BE2C (cell line): Measurements from ENCODE around the gene RBM34.

Source experiments
- DNase-seq: peaks from one replicate; pipeline ENCODE4 v3.0.0-alpha.2; 2020
- H3K27me3 ChIP-seq: fragments of 250-450 bp; sonication (Bioruptor Pico); 2 replicates; pipeline ENCODE4 v1.5.1; 2020; ENCODE audit warnings: mild to moderate bottlenecking
- H3K36me3 ChIP-seq: fragments of 250-450 bp; sonication (Bioruptor Pico); 2 replicates; pipeline ENCODE4 v1.5.1; 2020; ENCODE audit warnings: mild to moderate bottlenecking
- H3K4me1 ChIP-seq: fragments of 250-450 bp; sonication (Bioruptor Pico); 2 replicates; pipeline ENCODE4 v1.5.1; 2020
- H3K4me3 ChIP-seq: 2 replicates; pipeline ENCODE4 v1.5.1; 2011; ENCODE audit warnings: low read depth, low read length
- H3K9me3 ChIP-seq: fragments of 250-450 bp; sonication (Bioruptor Pico); 2 replicates; pipeline ENCODE4 v1.5.1; 2020
- TF ChIP-seq, protein P1 (sequence below): IDR thresholded peaks from 2 replicates; pipeline ENCODE4 v1.5.1; 2012; ENCODE audit warnings: mild to moderate bottlenecking, low read depth, low read length

Gene RBM34

GRCh38 chr1:235122348-235122747 is 38.7 kb downstream of the RBM34 start:
- no peaks in the 10 kb centered on the region for H3K27me3 ChIP-seq
- H3K4me1 ChIP-seq = no peaks in the 10 kb centered on the region
- peaks cover 97% of the 10 kb centered on the region for H3K36me3 ChIP-seq
- H3K4me3 ChIP-seq = no peak overlapping the region
- no peak for DNase-seq
- TF ChIP-seq, protein P1, sequence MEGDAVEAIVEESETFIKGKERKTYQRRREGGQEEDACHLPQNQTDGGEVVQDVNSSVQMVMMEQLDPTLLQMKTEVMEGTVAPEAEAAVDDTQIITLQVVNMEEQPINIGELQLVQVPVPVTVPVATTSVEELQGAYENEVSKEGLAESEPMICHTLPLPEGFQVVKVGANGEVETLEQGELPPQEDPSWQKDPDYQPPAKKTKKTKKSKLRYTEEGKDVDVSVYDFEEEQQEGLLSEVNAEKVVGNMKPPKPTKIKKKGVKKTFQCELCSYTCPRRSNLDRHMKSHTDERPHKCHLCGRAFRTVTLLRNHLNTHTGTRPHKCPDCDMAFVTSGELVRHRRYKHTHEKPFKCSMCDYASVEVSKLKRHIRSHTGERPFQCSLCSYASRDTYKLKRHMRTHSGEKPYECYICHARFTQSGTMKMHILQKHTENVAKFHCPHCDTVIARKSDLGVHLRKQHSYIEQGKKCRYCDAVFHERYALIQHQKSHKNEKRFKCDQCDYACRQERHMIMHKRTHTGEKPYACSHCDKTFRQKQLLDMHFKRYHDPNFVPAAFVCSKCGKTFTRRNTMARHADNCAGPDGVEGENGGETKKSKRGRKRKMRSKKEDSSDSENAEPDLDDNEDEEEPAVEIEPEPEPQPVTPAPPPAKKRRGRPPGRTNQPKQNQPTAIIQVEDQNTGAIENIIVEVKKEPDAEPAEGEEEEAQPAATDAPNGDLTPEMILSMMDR = no peak
- no peaks in the 10 kb centered on the region for H3K9me3 ChIP-seq

DNA sequence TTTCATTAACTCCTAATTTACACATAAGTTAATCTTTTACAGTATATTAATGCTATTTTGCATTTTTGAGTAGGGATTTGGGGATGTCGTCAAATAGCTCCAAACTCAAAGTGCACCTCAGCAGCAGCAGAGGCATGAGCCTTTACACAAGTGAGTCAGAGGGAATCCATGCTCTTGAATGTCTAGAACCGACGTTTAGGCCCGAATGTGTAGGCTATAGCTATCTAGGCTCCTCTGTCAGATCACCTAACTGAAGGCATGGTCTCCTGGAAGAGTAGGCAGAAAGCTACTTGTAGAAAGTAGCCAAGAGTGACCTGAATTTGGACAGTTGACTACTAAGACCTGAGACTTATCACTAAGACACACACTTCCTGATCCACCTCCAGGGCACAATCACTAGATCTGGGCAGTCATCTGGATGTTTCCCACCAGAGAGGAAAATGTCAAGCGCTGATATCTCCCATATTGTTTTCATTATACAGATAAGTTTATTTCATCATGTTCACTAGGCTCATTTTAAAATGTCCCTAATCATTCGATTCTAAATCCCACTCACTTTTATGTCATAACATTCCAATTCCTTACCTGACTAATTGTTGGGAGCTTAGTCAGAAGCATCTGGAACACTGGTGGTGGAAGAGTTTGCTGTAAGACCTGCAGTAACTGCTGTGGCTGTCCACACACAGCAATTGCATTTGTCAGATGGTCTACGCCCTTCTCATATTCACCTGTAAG is 47.7 kb downstream of the RBM34 start:
- Histone ChIP-seq H3K4me1 (no peaks in the 10 kb centered on the region), H3K4me3 (no peak overlapping the region), H3K27me3 (no peaks in the 10 kb centered on the region), H3K9me3 (no peaks in the 10 kb centered on the region), H3K36me3 (peaks cover 91% of the 10 kb centered on the region)
- DNase-seq = no peak
- TF ChIP-seq, protein P1 = no peak

GRCh38 chr1:235112297-235113182 is 48.5 kb downstream of the RBM34 start:
- peaks cover 87% of the 10 kb centered on the region for H3K36me3 ChIP-seq
- H3K27me3 ChIP-seq = no peaks in the 10 kb centered on the region
- TF ChIP-seq, protein P1 = no peak
- no peaks in the 10 kb centered on the region for H3K9me3 ChIP-seq
- no peaks in the 10 kb centered on the region for H3K4me1 ChIP-seq
- no peak for DNase-seq
- H3K4me3 ChIP-seq = no peak overlapping the region

GRCh38 chr1:235111107-235111506 is 49.9 kb downstream of the RBM34 start:
- TF ChIP-seq, protein P1 = no peak
- H3K27me3 ChIP-seq = no peaks in the 10 kb centered on the region
- H3K9me3 ChIP-seq = no peaks in the 10 kb centered on the region
- no peak for DNase-seq
- H3K4me1 ChIP-seq = no peaks in the 10 kb centered on the region
- no peak overlapping the region for H3K4me3 ChIP-seq
- peaks cover 82% of the 10 kb centered on the region for H3K36me3 ChIP-seq

DNA sequence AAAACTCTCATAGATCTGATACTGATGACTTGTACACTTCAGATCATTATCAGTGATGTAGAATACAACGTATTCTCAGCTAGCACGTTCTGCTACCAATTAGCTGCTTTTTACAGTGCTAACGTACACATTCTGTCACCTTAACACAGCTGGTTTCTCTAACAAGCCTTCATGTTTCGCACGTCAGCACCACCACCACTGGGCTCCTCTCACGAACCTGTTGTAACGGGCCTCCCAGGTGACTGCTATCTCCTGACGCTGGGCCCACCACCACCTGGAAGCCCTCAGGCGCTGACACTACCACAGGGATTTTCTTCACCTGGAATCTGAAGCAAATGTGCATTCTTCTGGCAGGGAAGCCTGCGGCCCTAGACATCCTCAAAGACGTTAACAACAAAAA is 52.2 kb downstream of the RBM34 start:
- no peaks in the 10 kb centered on the region for H3K4me1 ChIP-seq
- H3K4me3 ChIP-seq = no peak overlapping the region
- no peaks in the 10 kb centered on the region for H3K27me3 ChIP-seq
- peaks cover 60% of the 10 kb centered on the region for H3K36me3 ChIP-seq
- TF ChIP-seq, protein P1 = no peak
- no peak for DNase-seq
- H3K9me3 ChIP-seq = no peaks in the 10 kb centered on the region

DNA sequence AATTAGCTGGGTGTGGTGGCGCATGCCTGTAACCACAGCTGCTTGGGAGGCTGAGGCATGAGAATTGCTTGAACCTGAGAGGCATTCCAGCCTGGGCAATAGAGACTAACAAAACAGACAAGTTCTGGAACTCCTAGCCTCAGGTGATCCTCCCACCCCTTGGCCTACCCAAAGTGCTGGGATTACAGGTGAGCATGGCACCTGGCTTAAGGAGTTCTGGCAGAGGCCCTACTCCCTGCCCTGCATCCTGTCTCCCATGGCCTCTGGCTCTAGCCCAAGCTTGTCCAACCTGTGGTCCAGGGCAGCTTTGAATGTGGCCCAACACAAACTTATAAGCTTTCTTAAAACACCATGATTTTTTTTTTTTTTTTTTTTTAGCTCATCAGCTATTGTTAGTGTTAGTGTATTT is 52.9 kb downstream of the RBM34 start:
- H3K9me3 ChIP-seq = no peaks in the 10 kb centered on the region
- no peaks in the 10 kb centered on the region for H3K27me3 ChIP-seq
- H3K36me3 ChIP-seq = peaks cover 53% of the 10 kb centered on the region
- H3K4me3 ChIP-seq = no peak overlapping the region
- DNase-seq = no peak
- no peaks in the 10 kb centered on the region for H3K4me1 ChIP-seq
- TF ChIP-seq, protein P1 = no peak
